Activated CD4-positive, alpha-beta T cell treated with anti-CD3 and anti-CD28 coated beads, Interleukin-2, amount 50 U/mL, for 1 hour (primary cell): Measurements from ENCODE around the gene KREMEN2.

Source experiments
- DNase-seq: peaks from one replicate; pipeline ENCODE4 v3.0.0-alpha.2; 2020

The KREMEN2 gene

DNA sequence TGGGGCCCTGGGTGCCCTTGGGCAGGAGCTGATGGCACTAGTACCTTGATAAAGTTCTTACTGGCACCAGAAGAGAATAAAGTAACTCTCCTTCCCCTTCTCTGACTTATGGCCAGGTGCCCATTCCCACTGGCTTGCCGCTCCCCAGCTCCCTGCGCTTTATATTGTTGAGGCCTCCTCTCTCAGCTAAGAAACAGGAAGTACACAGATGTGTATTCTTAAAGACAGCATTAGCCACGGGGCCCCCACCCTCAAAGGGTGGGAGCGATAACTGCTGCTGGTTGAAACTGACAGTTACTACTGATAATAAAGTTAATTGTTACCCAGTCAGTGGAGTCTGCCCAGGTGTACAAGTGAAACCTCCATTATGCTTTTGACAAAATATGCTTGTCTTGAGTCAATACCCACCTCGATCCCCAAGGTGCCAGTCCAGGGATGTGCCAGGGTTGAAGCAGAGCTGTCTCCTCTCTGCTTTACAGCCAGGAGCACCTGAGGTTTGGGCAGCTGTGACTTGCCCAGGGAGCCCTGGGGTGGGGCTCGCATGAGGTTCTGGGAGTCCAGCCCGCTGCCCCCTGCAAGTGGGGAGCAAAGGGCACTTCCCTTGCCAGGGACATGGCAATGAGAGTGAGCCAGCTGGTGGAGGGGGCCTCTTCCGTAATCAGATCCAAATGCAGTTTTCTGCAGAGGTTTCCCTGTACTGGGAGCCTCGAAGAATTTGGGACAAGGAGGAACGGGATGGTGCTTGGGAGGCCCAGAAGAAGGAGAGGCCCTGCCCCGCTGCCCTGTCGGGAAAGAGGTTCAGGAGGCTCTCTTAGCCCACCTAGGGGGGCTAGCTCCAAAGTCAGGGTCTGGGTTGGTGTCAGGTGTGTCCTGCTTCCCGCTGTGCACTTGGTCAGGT is 43.2 kb downstream of the KREMEN2 start:
- DNase-seq, result no peak

DNA sequence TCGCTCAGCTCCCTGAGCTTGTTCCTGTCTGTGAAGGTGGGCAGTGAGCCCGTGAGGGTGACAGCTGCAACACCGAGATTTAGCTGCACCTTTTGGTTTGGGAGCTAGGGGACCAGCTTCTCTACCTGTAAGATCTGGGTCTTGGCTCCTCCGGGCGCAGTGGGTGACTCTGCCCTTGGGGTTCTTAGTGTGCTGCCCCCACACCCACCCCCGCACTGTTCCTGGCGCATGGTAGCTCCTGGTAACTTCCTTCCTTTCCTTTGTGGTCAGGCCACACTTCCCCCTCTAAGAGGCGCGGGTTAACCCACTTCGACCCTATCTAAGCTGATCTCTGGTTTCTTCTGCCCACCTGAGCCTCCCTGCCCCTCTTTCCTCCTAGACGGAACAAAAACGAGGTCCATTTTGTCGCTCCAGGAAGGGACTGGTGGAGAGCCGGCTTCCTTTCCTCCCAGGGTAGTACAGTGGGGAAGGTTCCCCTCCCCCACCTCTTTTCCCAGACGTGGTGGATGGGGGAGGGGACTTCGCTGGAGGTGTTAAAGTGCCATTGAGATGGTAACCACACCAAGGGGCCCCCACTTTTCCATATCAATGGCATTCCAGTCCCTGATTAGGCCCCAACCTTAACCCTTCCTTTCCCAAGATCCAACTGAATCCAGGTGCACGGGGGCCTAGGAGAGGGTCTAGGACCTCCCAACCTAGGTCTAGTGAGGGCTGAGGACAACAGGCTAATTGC is 44.0 kb downstream of the KREMEN2 start:
- no peak for DNase-seq

GRCh38 chr16:3008690-3009037 is 44.6 kb downstream of the KREMEN2 start:
- no peak for DNase-seq

DNA sequence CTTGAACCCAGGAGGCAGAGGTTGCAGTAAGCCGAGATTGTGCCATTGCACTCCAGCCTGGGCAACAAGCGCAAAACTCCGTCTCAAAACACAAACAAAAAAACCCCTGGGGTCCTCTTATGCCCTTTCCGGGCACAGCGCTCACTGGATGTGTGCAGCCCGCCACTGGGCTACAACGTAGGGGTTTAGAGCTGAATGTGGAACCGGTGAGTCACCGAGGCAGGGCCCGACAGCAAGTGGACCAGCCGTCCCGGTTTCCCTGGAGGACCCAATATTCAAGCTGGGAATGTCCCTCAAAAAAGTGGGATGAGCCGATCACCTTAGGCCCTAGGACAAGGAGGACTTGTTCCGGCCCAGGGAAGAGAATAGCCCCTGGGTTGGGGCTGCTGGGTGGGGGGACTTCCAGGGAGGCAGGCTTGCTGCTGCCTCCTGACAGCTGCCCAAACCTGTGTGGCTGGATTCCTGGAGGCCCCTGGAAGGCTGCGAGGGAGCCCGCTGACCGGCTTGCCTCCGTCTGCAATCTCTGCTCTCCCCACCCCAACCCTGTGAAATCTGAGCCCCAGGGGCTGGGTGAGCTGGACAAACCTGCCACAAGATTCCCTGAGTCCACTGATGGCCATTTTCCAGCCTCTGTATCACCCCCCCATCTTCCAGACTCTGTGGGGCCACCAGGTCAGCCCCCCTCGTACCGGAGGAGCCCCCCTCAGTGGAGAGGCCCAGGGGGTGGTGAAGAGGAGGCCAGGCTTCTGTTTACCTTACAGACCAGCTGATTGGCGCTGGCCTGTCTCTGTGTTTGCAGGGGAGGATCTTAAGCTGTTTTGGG is 45.7 kb downstream of the KREMEN2 start:
- DNase-seq, result no peak

- no peak for DNase-seq
These were observed 46.4 kb downstream of the KREMEN2 start for GRCh38 chr16:3010510-3010909.

DNA sequence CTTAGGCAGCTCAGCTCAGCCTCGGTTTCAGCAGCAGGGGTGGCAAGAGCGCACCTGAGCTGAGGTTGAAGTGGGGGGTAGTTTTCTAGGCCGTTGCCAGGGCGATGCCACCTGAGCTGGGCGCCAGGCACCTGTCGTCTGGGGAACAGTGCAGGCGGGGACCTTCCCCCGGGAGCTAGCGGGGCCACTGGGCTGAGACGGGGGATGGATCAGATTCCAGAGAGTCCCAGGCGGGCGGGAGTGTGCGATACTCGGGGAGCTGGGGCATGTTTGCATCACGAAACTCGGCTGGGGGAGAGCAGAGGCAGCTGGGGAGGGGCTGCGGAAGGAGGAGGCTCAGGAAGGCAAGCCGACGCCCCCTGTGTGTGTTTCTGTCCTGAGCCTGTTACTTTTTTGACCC is 48.2 kb downstream of the KREMEN2 start:
- no peak for DNase-seq

DNA sequence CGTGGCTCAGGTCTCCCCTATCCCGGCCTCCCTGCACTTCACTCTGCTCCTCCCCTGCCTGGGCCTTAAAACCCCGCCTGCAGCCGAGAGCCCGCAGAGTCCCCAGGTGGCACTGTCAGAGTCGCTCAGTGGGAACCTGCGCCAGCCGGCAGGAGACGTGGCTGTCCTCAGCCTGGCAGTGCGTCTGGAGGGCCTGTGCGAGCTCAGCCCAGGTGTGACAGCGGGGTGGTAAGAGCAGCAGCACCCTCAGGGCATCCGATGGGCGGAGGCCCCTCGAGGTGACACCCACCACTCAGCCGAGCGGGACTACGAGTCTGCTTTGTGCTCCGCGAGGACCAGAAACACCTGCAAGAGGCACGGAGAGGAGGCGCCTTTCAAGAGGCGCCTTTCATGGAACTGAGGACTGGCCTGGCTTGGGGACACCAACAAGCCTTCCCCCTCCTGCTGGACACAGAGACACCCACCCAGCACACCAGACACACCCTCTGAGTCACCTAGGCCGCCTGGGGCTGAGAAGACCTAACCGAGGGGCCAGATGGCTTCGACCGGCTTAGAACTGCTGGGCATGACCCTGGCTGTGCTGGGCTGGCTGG is 48.8 kb downstream of the KREMEN2 start, which contains the start of gene CLDN9:
Gene CLDN9 (plus strand): TSS at position 96 of the 593 bp plus-strand sequence. CDS start 440 bp downstream, at position 536.
- no peak for DNase-seq

- DNase-seq, result no peak
These were observed 49.4 kb downstream of the KREMEN2 start for GRCh38 chr16:3013491-3013951.

- no peak for DNase-seq
These were observed 50.1 kb downstream of the KREMEN2 start for GRCh38 chr16:3013998-3014690.

GRCh38 chr16:3014971-3015370 is 50.9 kb downstream of the KREMEN2 start:
- DNase-seq, result no peak

DNA sequence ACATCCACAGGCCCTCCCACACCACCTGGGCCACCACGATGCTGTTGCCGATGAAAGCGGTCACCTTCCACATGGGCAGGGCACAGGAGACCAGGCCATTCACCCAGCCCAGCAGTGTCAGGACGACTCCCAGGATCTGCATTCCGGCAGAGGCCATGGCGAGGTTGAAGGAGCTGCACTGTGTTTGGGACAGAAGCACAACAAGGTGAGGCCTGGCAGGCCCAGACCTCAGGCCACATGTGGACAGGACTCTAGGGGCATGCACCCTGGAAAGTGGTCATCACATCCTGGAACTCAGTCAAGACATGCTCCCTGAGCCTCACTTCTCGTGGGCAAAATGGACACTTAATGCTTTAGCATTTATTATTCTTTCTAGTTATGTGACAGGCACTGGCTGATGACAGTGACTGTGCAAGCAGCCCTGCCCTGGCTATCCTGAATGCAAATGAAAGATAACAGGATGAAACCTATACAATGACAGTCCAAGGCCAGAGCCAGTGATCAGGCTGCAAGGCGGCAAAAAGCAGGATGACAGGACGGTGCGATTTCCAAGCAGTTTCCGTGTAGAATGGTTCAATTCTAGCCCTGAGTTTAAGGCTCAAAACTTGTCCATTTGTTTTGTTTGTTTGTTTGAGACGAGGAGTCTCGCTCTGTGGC is 51.9 kb downstream of the KREMEN2 start:
- DNase-seq, result no peak

GRCh38 chr16:3017344-3017743 is 53.3 kb downstream of the KREMEN2 start:
- no peak for DNase-seq
